ENCODE results near the gene MAS1. TPM values are rescaled to one million over a fixed set of nuclear protein-coding genes. Genes with fewer than 3 reads are reported as not detected.
"Not testable (repeated sequence)": the region's sequence is repeated elsewhere in the genome, so short reads cannot be mapped to it uniquely, and the experiment has no call there.

Gene MAS1
- not detected for polyA plus RNA-seq (2012; ENCODE audit: low read depth, missing spikeins)

GRCh38 chr6:159890792-159891191 is at the start of gene MAS1:
Gene MAS1, plus strand, starts transcription at chr6:159890988. Its CDS starts 15,968 bp downstream, at chr6:159906956.
- no peak for TF ChIP-seq PAX5 (IDR thresholded peaks at IDR 0.05; ENCODE audit: insufficient read depth, low read length, severe bottlenecking)
- no peak for TF ChIP-seq TAF1 (IDR thresholded peaks at IDR 0.05; ENCODE audit: low read depth, low read length)
- no peak for TF ChIP-seq POLR2AphosphoS5 (IDR thresholded peaks at IDR 0.05; ENCODE audit: low read depth, low read length)
- no peak for TF ChIP-seq SPI1 (IDR thresholded peaks at IDR 0.05; ENCODE audit: low read depth, low read length)
- no peak for FAIRE-seq
- DNase-seq (ENCODE audit: insufficient read length, low spot score), result no peak

GRCh38 chr6:159842035-159842434 is 48.8 kb upstream of the MAS1 start:
- TF ChIP-seq POU2F2 (IDR thresholded peaks at IDR 0.05; ENCODE audit: low read depth, low read length), result no peak
- no peak for TF ChIP-seq POLR2A (IDR thresholded peaks at IDR 0.05; ENCODE audit: low read depth, low read length)
- TF ChIP-seq PAX5 (IDR thresholded peaks at IDR 0.05; ENCODE audit: insufficient read depth, low read length, severe bottlenecking), result no peak
- no peak for TF ChIP-seq SPI1 (IDR thresholded peaks at IDR 0.05; ENCODE audit: low read depth, low read length)
- TF ChIP-seq POLR2AphosphoS5 (IDR thresholded peaks at IDR 0.05; ENCODE audit: low read depth, low read length), result no peak
- TF ChIP-seq TAF1 (IDR thresholded peaks at IDR 0.05; ENCODE audit: low read depth, low read length), result no peak
- no peak for FAIRE-seq
- DNase-seq (ENCODE audit: insufficient read length, low spot score), result no peak

- DNase-seq (ENCODE audit: insufficient read length, low spot score), result no peak
- TF ChIP-seq PAX5 (IDR thresholded peaks at IDR 0.05; ENCODE audit: insufficient read depth, low read length, severe bottlenecking) (no peak), POLR2AphosphoS5 (IDR thresholded peaks at IDR 0.05; ENCODE audit: low read depth, low read length) (no peak), POLR2A (IDR thresholded peaks at IDR 0.05; ENCODE audit: low read depth, low read length) (no peak), SPI1 (IDR thresholded peaks at IDR 0.05; ENCODE audit: low read depth, low read length) (no peak), TAF1 (IDR thresholded peaks at IDR 0.05; ENCODE audit: low read depth, low read length) (no peak), POU2F2 (IDR thresholded peaks at IDR 0.05; ENCODE audit: low read depth, low read length) (no peak)
- FAIRE-seq, result no peak
Measured at GRCh38 chr6:159844737-159845645, 45.8 kb upstream of the MAS1 start.

- DNase-seq (ENCODE audit: insufficient read length, low spot score); FAIRE-seq: not testable (repeated sequence)
Measured at GRCh38 chr6:159848552-159848951, 42.2 kb upstream of the MAS1 start.

GRCh38 chr6:159849851-159850250 is 40.9 kb upstream of the MAS1 start:
- FAIRE-seq; DNase-seq (ENCODE audit: insufficient read length, low spot score): not testable (repeated sequence)

- no peak for TF ChIP-seq POLR2AphosphoS5 (IDR thresholded peaks at IDR 0.05; ENCODE audit: low read depth, low read length)
- DNase-seq (ENCODE audit: insufficient read length, low spot score) (no peak), FAIRE-seq (no peak)
Measured at GRCh38 chr6:159852877-159853276, 37.9 kb upstream of the MAS1 start.

- DNase-seq (ENCODE audit: insufficient read length, low spot score) (no peak), FAIRE-seq (no peak)
- no peak for TF ChIP-seq TAF1 (IDR thresholded peaks at IDR 0.05; ENCODE audit: low read depth, low read length)
- no peak for TF ChIP-seq POU2F2 (IDR thresholded peaks at IDR 0.05; ENCODE audit: low read depth, low read length)
- no peak for TF ChIP-seq POLR2A (IDR thresholded peaks at IDR 0.05; ENCODE audit: low read depth, low read length)
- TF ChIP-seq SPI1 (IDR thresholded peaks at IDR 0.05; ENCODE audit: low read depth, low read length), result no peak
- TF ChIP-seq PAX5 (IDR thresholded peaks at IDR 0.05; ENCODE audit: insufficient read depth, low read length, severe bottlenecking), result no peak
- no peak for TF ChIP-seq POLR2AphosphoS5 (IDR thresholded peaks at IDR 0.05; ENCODE audit: low read depth, low read length)
Measured at GRCh38 chr6:159853754-159854153, 37.0 kb upstream of the MAS1 start.

GRCh38 chr6:159854959-159855358 is 35.8 kb upstream of the MAS1 start:
- DNase-seq (ENCODE audit: insufficient read length, low spot score) (no peak), FAIRE-seq (no peak)
- TF ChIP-seq POLR2AphosphoS5 (IDR thresholded peaks at IDR 0.05; ENCODE audit: low read depth, low read length) (no peak), POU2F2 (IDR thresholded peaks at IDR 0.05; ENCODE audit: low read depth, low read length) (no peak), POLR2A (IDR thresholded peaks at IDR 0.05; ENCODE audit: low read depth, low read length) (no peak)

- FAIRE-seq (no peak), DNase-seq (ENCODE audit: insufficient read length, low spot score) (no peak)
- TF ChIP-seq PAX5 (IDR thresholded peaks at IDR 0.05; ENCODE audit: insufficient read depth, low read length, severe bottlenecking) (no peak), POU2F2 (IDR thresholded peaks at IDR 0.05; ENCODE audit: low read depth, low read length) (no peak)
Measured at GRCh38 chr6:159858259-159858658, 32.5 kb upstream of the MAS1 start.

- no peak for DNase-seq (ENCODE audit: insufficient read length, low spot score)
- TF ChIP-seq POLR2A (IDR thresholded peaks at IDR 0.05; ENCODE audit: low read depth, low read length) (no peak), PAX5 (IDR thresholded peaks at IDR 0.05; ENCODE audit: insufficient read depth, low read length, severe bottlenecking) (no peak), TAF1 (IDR thresholded peaks at IDR 0.05; ENCODE audit: low read depth, low read length) (no peak), POU2F2 (IDR thresholded peaks at IDR 0.05; ENCODE audit: low read depth, low read length) (no peak), SPI1 (IDR thresholded peaks at IDR 0.05; ENCODE audit: low read depth, low read length) (no peak), POLR2AphosphoS5 (IDR thresholded peaks at IDR 0.05; ENCODE audit: low read depth, low read length) (no peak)
- no peak for FAIRE-seq
Measured at GRCh38 chr6:159860482-159860881, 30.3 kb upstream of the MAS1 start.

GRCh38 chr6:159862103-159862502 is 28.7 kb upstream of the MAS1 start:
- FAIRE-seq (no peak), DNase-seq (ENCODE audit: insufficient read length, low spot score) (no peak)
- TF ChIP-seq PAX5 (IDR thresholded peaks at IDR 0.05; ENCODE audit: insufficient read depth, low read length, severe bottlenecking) (no peak), POU2F2 (IDR thresholded peaks at IDR 0.05; ENCODE audit: low read depth, low read length) (no peak), POLR2AphosphoS5 (IDR thresholded peaks at IDR 0.05; ENCODE audit: low read depth, low read length) (no peak), SPI1 (IDR thresholded peaks at IDR 0.05; ENCODE audit: low read depth, low read length) (no peak), POLR2A (IDR thresholded peaks at IDR 0.05; ENCODE audit: low read depth, low read length) (no peak), TAF1 (IDR thresholded peaks at IDR 0.05; ENCODE audit: low read depth, low read length) (no peak)

- DNase-seq (ENCODE audit: insufficient read length, low spot score) (peak; percentile 32), FAIRE-seq (peak; percentile 61)
Measured at GRCh38 chr6:159863341-159863740, 27.4 kb upstream of the MAS1 start.

Data from GM12891 (cell line).